K562 (cell line): ENCODE results near the gene CARM1.
"Not testable (repeated sequence)": the region's sequence is repeated elsewhere in the genome, so short reads cannot be mapped to it uniquely, and the experiment has no call there.

Experiments used
- ARID2 ChIP-seq: fragments of 450-650 bp; IDR thresholded peaks from 2 replicates; pipeline ENCODE4 v1.6.1; 2017; ENCODE audit warnings: antibody characterized with exemption, mild to moderate bottlenecking
- CTCF ChIP-seq, 3 experiments: IDR thresholded peaks in 2 of 3; conservative IDR thresholded peaks in 1 of 3; 2 replicates each; pipeline ENCODE4 v1.5.1; 2011 to 2012; ENCODE audit warnings: low read length in 3 of 3, mild to moderate bottlenecking in 3 of 3, control low read depth in 2 of 3, improper control_type of control experiment in 1 of 3, inconsistent platforms in 1 of 3, low read depth in 1 of 3, mixed read lengths in 1 of 3, moderate library complexity in 1 of 3; ENCODE audit not compliant: insufficient read depth in 2 of 3
- HBP1 ChIP-seq: fragments of 450-650 bp; formaldehyde crosslinking; IDR thresholded peaks from 2 replicates; pipeline ENCODE4 v1.4.0; 2022; ENCODE audit warnings: missing genetic modification characterization
- RBBP5 ChIP-seq: fragments of 200-600 bp; sonication (generic); IDR thresholded peaks from 2 replicates; pipeline ENCODE4 v1.6.1; 2012; ENCODE audit warnings: borderline replicate concordance, mild to moderate bottlenecking, low read length, control low read depth, inconsistent platforms; ENCODE audit not compliant: insufficient read depth, poor library complexity, severe bottlenecking
- YY1 ChIP-seq, 3 experiments: IDR thresholded peaks; 2 replicates each; pipeline ENCODE4 v1.6.1; 2011; ENCODE audit warnings: low read length in 2 of 3, mild to moderate bottlenecking in 2 of 3, moderate library complexity in 2 of 3, borderline replicate concordance in 1 of 3, control low read depth in 1 of 3, low read depth in 1 of 3; ENCODE audit not compliant: insufficient read depth in 3 of 3, insufficient replicate concordance in 2 of 3, control insufficient read depth in 1 of 3, insufficient read length in 1 of 3; ENCODE audit errors: extremely low read depth in 1 of 3
- ZBTB49 ChIP-seq: sonication (generic); formaldehyde crosslinking; IDR thresholded peaks from 2 replicates; pipeline ENCODE4 v1.8.0; 2022; ENCODE audit warnings: missing genetic modification reagents, mild to moderate bottlenecking, borderline replicate concordance
- ZNF197 ChIP-seq: fragments of 200-800 bp; sonication (Bioruptor generic); IDR thresholded peaks from 2 replicates; pipeline ENCODE4 v1.6.1; 2016; ENCODE audit warnings: low read depth, missing genetic modification characterization, missing compliant biosample characterization
- ZNF280B ChIP-seq: fragments of 250-450 bp; sonication (Bioruptor Pico); IDR thresholded peaks from 2 replicates; pipeline ENCODE4 v1.5.1; 2021; ENCODE audit warnings: mild to moderate bottlenecking
- ZNF384 ChIP-seq: IDR thresholded peaks from 2 replicates; pipeline ENCODE4 v1.6.1; 2012; ENCODE audit warnings: low read depth, low read length, improper control_type of control experiment

DNA sequence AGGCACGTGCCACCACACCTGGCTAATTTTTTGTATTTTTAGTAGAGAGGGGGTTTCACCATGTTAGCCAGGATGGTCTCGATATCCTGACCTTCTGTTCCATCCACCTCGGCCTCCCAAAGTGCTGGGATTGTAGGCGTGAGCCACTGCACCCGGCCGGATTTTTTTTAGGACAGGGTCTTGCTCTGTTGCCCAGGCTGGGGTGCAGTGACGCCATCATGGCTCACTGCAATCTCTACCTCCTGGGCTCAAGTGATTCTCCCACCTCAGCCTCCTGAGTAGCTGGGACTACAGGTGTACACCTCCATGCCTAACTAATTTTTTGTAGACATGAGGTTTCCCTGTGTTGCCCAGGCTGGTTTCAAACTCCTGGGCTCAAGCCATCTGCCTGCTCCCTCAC, 33.7 kb upstream of the CARM1 start:
- not testable (repeated sequence) for TF ChIP-seq CTCF (IDR thresholded peaks at IDR 0.05 in 2 of 3, conservative IDR thresholded peaks at IDR 0.05 in 1 of 3; ENCODE audit: insufficient read depth in 2 of 3, low read depth in 1 of 3, low read length in 3 of 3); ZBTB49; ZNF280B; ZNF197 (CRISPR knock-in tag); ZNF384; RBBP5; HBP1 (CRISPR knock-in tag); YY1 (IDR thresholded peaks at IDR 0.05; ENCODE audit: borderline replicate concordance in 1 of 3, control insufficient read depth in 1 of 3, extremely low read depth in 1 of 3, insufficient read depth in 3 of 3, insufficient read length in 1 of 3, insufficient replicate concordance in 2 of 3, low read depth in 1 of 3, low read length in 2 of 3); ARID2
